ENCODE data around the gene PEF1. TPM values are rescaled to one million over a fixed set of nuclear protein-coding genes. Genes with fewer than 3 reads are reported as not detected.

PEF1 gene
- total and polyA plus RNA-seq, 2 donors (not counting 1 experiment from before 2014, with no cell fraction given) = 36.7 to 49.4 TPM

DNA sequence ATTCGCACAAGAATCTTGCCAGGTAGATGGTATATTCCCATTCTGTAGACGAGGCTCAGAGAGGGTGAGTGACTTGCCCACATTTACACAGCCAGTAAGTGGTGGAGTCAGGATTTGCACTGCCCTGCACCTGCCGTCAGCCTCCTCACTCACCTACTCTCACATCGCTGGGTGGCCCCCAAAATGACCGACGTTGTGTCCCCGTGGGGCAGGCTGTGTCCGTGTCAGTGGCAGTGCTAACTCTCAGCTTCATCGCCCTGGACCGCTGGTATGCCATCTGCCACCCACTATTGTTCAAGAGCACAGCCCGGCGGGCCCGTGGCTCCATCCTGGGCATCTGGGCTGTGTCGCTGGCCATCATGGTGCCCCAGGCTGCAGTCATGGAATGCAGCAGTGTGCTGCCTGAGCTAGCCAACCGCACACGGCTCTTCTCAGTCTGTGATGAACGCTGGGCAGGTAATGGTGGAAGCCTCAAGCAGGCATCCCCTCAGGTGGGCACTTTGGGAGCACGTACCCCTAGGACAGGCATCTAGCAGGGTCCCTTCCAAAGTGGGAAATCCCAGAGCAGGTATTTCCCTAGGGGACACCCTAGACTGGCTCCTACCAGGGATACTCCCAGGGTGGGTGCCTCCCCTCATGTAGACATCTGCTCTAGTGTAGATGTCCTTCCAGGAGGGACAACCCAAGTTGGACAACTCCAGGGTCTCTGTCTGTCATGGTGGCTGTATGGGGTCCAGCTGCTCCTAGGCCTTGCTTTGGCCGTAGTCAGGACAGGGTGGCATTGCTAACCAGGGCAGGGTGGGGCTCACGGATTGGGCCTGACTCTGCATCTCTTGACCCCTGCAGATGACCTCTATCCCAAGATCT lies 23.8 kb downstream of the PEF1 start:
- H3K27me3 Mint-ChIP-seq = peaks cover 31% of the 10 kb centered on the region
- Histone ChIP-seq H3K27ac (ENCODE audit: low read length in 2 of 2) (no peak overlapping the region), H4K20me1 (ENCODE audit: control insufficient read depth, insufficient read depth, low read length, poor library complexity, severe bottlenecking) (no peaks in the 10 kb centered on the region), H3K27me3 (replicated peaks in 1 of 4; ENCODE audit: control extremely low read depth in 1 of 4, control insufficient read depth in 3 of 4, insufficient read depth in 4 of 4, low read length in 3 of 4) (peaks cover 0 to 33% (median 10%) of the 10 kb centered on the region in 4 experiments), H3K9ac (ENCODE audit: low read length) (no peak overlapping the region), H3K4me3 (ENCODE audit: control extremely low read depth in 1 of 5, extremely low read depth in 1 of 5, insufficient read depth in 1 of 5, low read depth in 2 of 5, low read length in 4 of 5) (no peak overlapping the region), H3K9me3 (ENCODE audit: control extremely low read depth in 1 of 3, control insufficient read depth in 2 of 3, insufficient read depth in 1 of 3, low read length in 2 of 3) (peaks cover 0 to 5% (median 0%) of the 10 kb centered on the region in 3 donors), H3K36me3 (replicated peaks in 1 of 2; ENCODE audit: control extremely low read depth in 1 of 2, control insufficient read depth in 1 of 2, extremely low read depth in 1 of 2, insufficient read depth in 2 of 2, low read length in 1 of 2) (peaks cover 0 to 2% of the 10 kb centered on the region in 2 experiments), H2AFZ (ENCODE audit: insufficient read depth, low read depth, low read length, poor library complexity, severe bottlenecking) (no peak overlapping the region), H3K79me2 (ENCODE audit: control insufficient read depth, insufficient read depth, low read length) (no peaks in the 10 kb centered on the region), H3K4me1 (ENCODE audit: control insufficient read depth in 2 of 2, insufficient read depth in 2 of 2, low read length in 2 of 2) (peaks cover 13 to 19% of the 10 kb centered on the region in 2 donors), H3K4me2 (replicated peaks; ENCODE audit: low read depth, low read length, poor library complexity, severe bottlenecking) (no peak overlapping the region)
- H3K4me1 Mint-ChIP-seq = peaks cover 24% of the 10 kb centered on the region
- ChIA-PET POLR2A (no interaction called here), CTCF (no interaction called here)
- intact Hi-C loops (cut with micrococcal nuclease) = no loop called here
- H3K9me3 Mint-ChIP-seq (ENCODE audit: insufficient read depth) = no peaks in the 10 kb centered on the region
- TF ChIP-seq, protein P1, sequence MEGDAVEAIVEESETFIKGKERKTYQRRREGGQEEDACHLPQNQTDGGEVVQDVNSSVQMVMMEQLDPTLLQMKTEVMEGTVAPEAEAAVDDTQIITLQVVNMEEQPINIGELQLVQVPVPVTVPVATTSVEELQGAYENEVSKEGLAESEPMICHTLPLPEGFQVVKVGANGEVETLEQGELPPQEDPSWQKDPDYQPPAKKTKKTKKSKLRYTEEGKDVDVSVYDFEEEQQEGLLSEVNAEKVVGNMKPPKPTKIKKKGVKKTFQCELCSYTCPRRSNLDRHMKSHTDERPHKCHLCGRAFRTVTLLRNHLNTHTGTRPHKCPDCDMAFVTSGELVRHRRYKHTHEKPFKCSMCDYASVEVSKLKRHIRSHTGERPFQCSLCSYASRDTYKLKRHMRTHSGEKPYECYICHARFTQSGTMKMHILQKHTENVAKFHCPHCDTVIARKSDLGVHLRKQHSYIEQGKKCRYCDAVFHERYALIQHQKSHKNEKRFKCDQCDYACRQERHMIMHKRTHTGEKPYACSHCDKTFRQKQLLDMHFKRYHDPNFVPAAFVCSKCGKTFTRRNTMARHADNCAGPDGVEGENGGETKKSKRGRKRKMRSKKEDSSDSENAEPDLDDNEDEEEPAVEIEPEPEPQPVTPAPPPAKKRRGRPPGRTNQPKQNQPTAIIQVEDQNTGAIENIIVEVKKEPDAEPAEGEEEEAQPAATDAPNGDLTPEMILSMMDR (IDR thresholded peaks at IDR 0.05) = no peak
- no peak for TF ChIP-seq EZH2 (IDR thresholded peaks at IDR 0.05; ENCODE audit: borderline replicate concordance, insufficient read depth, low read depth, low read length, poor library complexity, severe bottlenecking)
- H3K4me3 Mint-ChIP-seq = no peak overlapping the region
- H3K27ac Mint-ChIP-seq = no peak overlapping the region
- ATAC-seq (ENCODE audit: low read depth) = no peak
- 97% methylated on average over 18 of the region's 20 CpGs for WGBS (ENCODE audit: insufficient coverage)
- peak; percentile 12 for DNase-seq
